Gastrocnemius medialis (tissue), 4 donors: Measurements from ENCODE around the gene ZCWPW1. TPM values are rescaled to one million over a fixed set of nuclear protein-coding genes. Genes with fewer than 3 reads are reported as not detected.

ENCODE experiments used
- ATAC-seq, 2 donors: fragments of 150-250 bp; one replicate each; pipeline ENCODE4 v1.9.1; 2016
- DNase-seq, 2 donors: peaks; one replicate each; pipeline ENCODE4 v3.0.0-alpha.2; 2019
- H3K27ac ChIP-seq, 4 donors: fragments of 200-600 bp; sonication (generic); 1 replicate in 1 of 4; 2 replicates in 3 of 4; pipeline ENCODE4 v1.5.1; 2016 to 2018; ENCODE audit warnings: mild to moderate bottlenecking in 2 of 4, moderate library complexity in 1 of 4
- H3K27me3 ChIP-seq, 3 donors: fragments of 200-600 bp; sonication (generic) in 2 of 3; 1 replicate in 1 of 3; 2 replicates in 2 of 3; pipeline versions ENCODE4 v1.5.1 to v1.6.0; 2016 to 2019; ENCODE audit warnings: mild to moderate bottlenecking in 1 of 3, moderate library complexity in 1 of 3
- H3K36me3 ChIP-seq, 2 donors: fragments of 200-600 bp; sonication (generic) in 1 of 2; one replicate each; pipeline ENCODE4 v1.5.1; 2017 to 2018
- H3K4me1 ChIP-seq, 2 donors: fragments of 200-600 bp; sonication (generic) in 1 of 2; one replicate each; pipeline ENCODE4 v1.5.1; 2016 to 2017; ENCODE audit warnings: mild to moderate bottlenecking in 2 of 2
- H3K4me3 ChIP-seq, 4 donors: fragments of 200-600 bp; sonication (generic) in 3 of 4; 1 replicate in 1 of 4; 2 replicates in 3 of 4; pipeline ENCODE4 v1.5.1; 2016 to 2019; ENCODE audit warnings: mild to moderate bottlenecking in 2 of 4
- H3K9me3 ChIP-seq, 3 donors: fragments of 200-600 bp; sonication (generic) in 2 of 3; 1 replicate in 1 of 3; 2 replicates in 2 of 3; pipeline ENCODE4 v1.5.1; 2016 to 2019
- CTCF ChIP-seq, 5 experiments: fragments of 450-650 bp in 3 of 5; fragments of 200-600 bp in 2 of 5; sonication (generic) in 2 of 5; IDR thresholded peaks in 4 of 5; conservative IDR thresholded peaks in 1 of 5; 1 replicate in 4 of 5; 2 replicates in 1 of 5; pipeline ENCODE4 v1.5.1; 2016 to 2019; ENCODE audit warnings: antibody characterized with exemption in 5 of 5, mild to moderate bottlenecking in 3 of 5, moderate library complexity in 3 of 5
- POLR2A ChIP-seq, 2 donors: fragments of 450-650 bp; IDR thresholded peaks; one replicate each; pipeline ENCODE4 v1.6.1; 2017; ENCODE audit warnings: antibody characterized with exemption in 2 of 2, mild to moderate bottlenecking in 2 of 2, moderate library complexity in 2 of 2
- in situ Hi-C, 4 donors: fragments of 200-750 bp; cut with MboI; loops; one replicate each; pipeline versions ENCODE4 v1.15.0 to v1.8.0; 2017; ENCODE audit warnings: low sequenced_read_pairs in 4 of 4
- intact Hi-C: fragments of 100-400 bp; cut with DNase I; formaldehyde crosslinking; loops from one replicate; pipeline ENCODE4 v1.15.1; 2023; ENCODE audit warnings: low total_unique reads
- total RNA-seq, 4 donors: library from RNA; depleted of rRNA; stranded (reverse); fragments of >200 nt; gene quantifications; one replicate each; pipeline versions ENCODE4 v1.1.0 to v1.2.3, GENCODE V29; 2016

ZCWPW1 gene
- total RNA-seq, 4 donors from 2014 or later, result 1.6 to 8.5 (median 2.7) TPM

GRCh38 chr7:100430493-100431285 lies 2.2 kb upstream of the ZCWPW1 start:
- Histone ChIP-seq H3K27ac (peak overlapping the region; percentile 90 to 99 (median 98)), H3K9me3 (no peaks in the 10 kb centered on the region), H3K4me3 (peak overlapping the region; percentile 74 to 88 (median 83)), H3K36me3 (peaks cover 0 to 22% of the 10 kb centered on the region in 2 donors), H3K4me1 (peaks cover 36 to 41% of the 10 kb centered on the region in 2 donors), H3K27me3 (no peaks in the 10 kb centered on the region)
- intact Hi-C loops (no loop called here), in situ Hi-C loops (loop anchor here in 1 of 4 donors (25.0 kb wide), 1 partner anchor 432 kb away; the partner anchor contains the start of genes SLC12A9 and TRIP6)
- DNase-seq (no peak), ATAC-seq (no peak)
- TF ChIP-seq POLR2A (IDR thresholded peaks at IDR 0.05), result no peak
- no peak for TF ChIP-seq CTCF (IDR thresholded peaks at IDR 0.05 in 4 of 5, conservative IDR thresholded peaks at IDR 0.05 in 1 of 5)

GRCh38 chr7:100429637-100430492 lies 1.4 kb upstream of the ZCWPW1 start, which contains the start of gene MEPCE:
Gene MEPCE (plus strand): TSS chr7:100429831. CDS start chr7:100430019, 188 bp downstream.
- TF ChIP-seq POLR2A (IDR thresholded peaks at IDR 0.05) (peak; percentile 14 to 65), CTCF (IDR thresholded peaks at IDR 0.05 in 4 of 5, conservative IDR thresholded peaks at IDR 0.05 in 1 of 5) (no peak)
- peak; percentile 91 to 95 for DNase-seq
- Histone ChIP-seq H3K4me1 (peaks cover 29 to 34% of the 10 kb centered on the region in 2 donors), H3K36me3 (peaks cover 0 to 22% of the 10 kb centered on the region in 2 donors), H3K9me3 (no peaks in the 10 kb centered on the region), H3K4me3 (peak within 1 kb of the TSS; percentile 74 to 88 (median 83)), H3K27ac (peak within 1 kb of the TSS; percentile 90 to 99 (median 98)), H3K27me3 (no peaks in the 10 kb centered on the region)
- intact Hi-C loops (loop anchor here (2.0 to 10.0 kb wide), 4 partner anchors 93 to 875 kb away; partner anchors contain the start of genes AGFG2, AP4M1, FAM200A and MCM7), in situ Hi-C loops (loop anchor here in 1 of 4 donors (25.0 kb wide), 1 partner anchor 432 kb away; the partner anchor contains the start of genes SLC12A9 and TRIP6)
- peak; percentile 56 to 58 for ATAC-seq

DNA sequence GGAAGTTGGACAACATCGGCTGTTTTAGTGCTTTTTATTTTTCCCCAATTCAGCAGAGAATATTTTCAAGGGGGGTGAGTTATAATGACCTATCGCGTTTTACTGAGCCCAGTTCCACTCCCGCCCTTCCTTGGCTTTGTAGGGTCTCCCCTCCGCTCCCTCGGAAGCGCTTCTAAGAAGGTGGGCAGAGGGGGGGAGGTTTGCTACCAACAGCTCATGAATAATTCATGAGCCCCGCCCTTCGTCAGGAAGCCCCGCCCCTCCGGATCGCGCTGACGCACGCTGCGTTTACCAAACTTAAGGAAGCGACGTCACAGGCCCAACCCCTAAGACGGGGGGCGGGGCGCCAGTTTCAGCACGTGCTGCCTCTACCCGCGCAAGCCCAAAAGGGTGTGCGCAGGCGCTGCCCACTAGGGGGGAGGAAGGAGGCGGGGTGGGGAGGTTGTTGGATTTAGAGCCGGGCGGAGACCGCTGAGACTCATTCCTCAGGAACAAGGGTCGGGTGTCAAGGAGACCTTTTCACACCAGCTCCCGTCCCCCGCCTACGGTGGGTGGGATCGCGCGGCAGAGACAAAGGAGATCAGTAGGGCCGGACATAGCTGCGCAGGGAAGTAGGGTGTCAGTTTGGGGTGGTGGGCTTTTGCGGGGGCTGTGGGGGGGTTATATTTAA lies 599 bp upstream of the ZCWPW1 start:
- ATAC-seq, result peak; percentile 79 to 82
- intact Hi-C loops, result loop anchor here (2.0 to 10.0 kb wide), 4 partner anchors 92 to 874 kb away; partner anchors contain the start of genes AGFG2, AP4M1, FAM200A and MCM7
- in situ Hi-C loops, result loop anchor here in 1 of 4 donors (25.0 kb wide), 1 partner anchor 433 kb away; the partner anchor contains the start of genes SLC12A9 and TRIP6
- Histone ChIP-seq H3K27me3 (no peaks in the 10 kb centered on the region), H3K36me3 (peaks cover 0 to 17% of the 10 kb centered on the region in 2 donors), H3K4me3 (peak overlapping the region; percentile 74 to 88 (median 83)), H3K9me3 (no peaks in the 10 kb centered on the region), H3K27ac (peak overlapping the region; percentile 90 to 99 (median 98)), H3K4me1 (peaks cover 24 to 29% of the 10 kb centered on the region in 2 donors)
- peak; percentile 100 for DNase-seq
- peak in 4 of 5 experiments; percentile 18 to 71 (median 50) for TF ChIP-seq CTCF (IDR thresholded peaks at IDR 0.05 in 4 of 5, conservative IDR thresholded peaks at IDR 0.05 in 1 of 5)
- peak; percentile 82 to 95 for TF ChIP-seq POLR2A (IDR thresholded peaks at IDR 0.05)
